Right kidney (tissue), 1 donor: Measurements from ENCODE around the gene AIFM3.

Source experiments
- DNase-seq: peaks from one replicate; pipeline ENCODE4 v3.0.0-alpha.2; 2016

The AIFM3 gene

DNA sequence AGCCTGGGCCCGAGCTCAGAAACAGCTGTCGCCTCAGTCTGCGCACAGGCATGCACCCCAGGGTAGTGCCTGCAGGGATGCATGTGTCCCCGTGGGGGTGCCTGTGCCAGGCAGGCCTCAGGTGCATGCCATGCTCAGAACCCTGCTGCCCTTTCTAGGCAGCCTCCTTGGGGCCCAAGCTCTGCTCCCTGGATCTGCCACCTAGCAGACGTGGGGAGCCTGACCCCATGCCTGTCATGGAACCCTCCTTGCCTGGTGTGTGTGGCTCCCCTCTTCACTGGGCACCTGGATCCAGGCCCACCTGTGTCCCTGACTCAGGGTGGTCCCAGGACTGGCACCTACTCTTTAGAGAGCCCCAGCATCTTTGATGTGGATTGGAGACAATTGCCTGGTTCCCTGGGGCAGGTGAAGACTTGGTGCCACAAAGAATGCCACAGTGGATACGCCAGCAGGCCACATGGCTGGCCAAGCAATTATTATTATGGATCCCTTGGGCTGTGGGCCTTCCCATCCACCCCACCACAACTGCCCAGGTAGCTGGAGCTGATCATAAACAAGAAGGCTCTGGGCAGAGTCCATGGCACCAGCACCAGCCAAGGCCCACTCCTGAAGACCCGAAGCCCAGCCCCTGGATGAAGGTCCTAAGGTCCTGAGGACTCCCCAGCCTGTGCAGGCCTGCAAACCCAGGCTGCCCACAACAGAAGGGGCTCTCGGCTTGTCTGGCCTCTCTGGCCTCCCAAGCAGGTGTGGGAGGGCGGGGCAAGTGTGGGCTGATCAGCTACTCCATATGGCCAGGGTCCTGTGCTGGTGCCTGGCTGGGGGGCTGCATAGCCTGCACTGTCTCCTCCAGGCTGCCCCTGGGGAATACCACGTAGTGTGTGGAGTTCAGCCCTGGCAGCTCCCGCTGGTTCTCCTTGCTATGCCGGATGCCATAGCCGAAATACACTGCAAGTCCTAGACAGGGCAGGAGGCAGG is 61.5 kb downstream of the AIFM3 start:
- DNase-seq = no peak

DNA sequence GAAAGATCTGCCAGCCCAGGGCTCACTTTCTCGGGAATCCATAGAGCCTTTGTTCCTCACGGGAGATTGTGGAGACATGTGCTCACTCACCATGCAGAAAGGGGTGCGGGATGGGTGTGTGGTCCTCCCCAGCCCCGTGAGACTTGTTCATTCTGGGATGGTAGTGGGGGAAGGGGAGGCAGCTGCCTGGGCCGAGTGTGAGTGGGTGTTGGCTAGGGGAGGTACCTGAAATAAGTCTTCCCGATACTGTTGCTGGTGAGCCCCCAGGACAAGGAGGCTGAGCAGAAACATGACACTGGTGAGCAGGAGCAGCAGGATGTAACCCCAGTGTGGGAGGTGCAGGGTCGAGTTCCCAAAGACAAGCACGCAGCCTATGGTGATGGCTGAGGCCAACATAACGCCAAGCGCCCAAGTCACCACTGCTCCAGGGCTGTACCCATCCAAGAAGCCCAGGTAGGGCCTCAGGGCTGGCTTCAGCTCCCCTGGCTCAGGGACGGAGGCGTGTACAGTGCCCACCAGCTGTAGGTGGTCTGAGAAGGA is 62.5 kb downstream of the AIFM3 start:
- DNase-seq = no peak

DNA sequence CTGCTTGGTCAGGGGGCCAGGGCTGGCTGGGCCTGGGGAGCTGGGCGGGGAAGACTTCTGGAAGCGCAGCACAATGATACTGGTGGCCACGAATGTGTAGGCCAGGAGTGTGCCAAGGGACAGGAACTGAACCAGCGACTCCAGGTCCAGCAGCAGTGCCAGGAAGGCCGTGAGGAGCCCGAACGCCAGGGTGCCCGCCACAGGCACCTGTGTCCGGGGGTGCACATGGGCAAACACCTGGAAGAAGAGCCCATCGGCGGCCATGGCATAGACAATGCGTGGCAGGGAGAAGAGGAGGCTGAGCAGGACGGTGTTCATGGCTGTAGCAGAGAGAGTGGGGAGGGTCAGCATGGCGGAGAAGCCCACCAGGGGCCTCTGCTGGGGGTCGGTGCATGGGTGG is 63.0 kb downstream of the AIFM3 start:
- DNase-seq = no peak
